ENCODE data around the gene WDR70.
"Not testable (repeated sequence)": the region's sequence is repeated elsewhere in the genome, so short reads cannot be mapped to it uniquely, and the experiment has no call there.

Gene WDR70

DNA sequence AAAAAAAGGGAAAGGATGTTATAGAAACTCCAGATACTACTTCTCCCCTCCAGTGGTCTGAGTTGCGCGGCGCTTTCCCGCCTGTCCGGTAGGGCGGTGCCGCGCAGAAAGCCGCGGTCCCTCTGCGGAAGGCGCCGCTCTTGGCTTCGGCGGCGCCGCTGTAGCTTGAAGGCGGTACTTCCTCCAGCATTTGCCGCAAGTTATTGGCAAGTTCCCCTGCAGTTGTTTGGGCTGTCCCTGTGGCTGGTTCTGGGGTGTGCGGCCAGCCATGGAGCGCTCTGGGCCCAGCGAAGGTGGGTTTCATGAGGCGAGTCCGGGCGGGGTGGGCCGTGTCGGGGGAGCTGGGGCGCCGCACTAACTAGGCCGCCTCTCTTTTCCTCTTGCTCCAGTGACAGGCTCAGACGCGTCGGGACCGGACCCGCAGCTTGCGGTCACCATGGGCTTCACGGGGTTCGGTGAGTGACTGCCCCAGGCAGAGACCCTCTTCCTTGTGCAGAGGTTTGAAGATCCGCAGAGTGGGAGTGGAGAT, at the start of gene WDR70:
WDR70 (plus strand) TSS at position 219 of the 529 bp plus-strand sequence; CDS start at position 269, 50 bp downstream.
- DNase-seq, result peak; percentile 50

DNA sequence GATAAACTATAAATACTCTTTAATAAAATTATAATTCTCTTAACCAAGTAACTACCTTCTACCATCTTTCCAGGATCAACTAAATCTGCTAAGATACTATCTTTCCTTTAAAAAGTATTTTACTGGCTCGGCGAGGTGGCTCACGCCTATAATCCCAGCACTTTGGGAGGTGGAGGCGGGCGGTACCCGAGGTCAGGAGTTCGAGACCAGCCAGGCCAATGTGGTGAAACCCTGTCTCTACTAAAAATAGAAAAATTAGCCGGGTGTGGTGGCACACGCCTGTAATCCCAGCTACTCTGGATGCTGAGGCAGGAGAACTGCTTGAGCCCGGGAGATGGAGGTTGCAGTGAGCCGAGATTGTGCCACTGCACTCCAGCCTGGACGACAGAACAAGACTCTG, 44.4 kb upstream of the WDR70 start:
- DNase-seq, result not testable (repeated sequence)

DNA sequence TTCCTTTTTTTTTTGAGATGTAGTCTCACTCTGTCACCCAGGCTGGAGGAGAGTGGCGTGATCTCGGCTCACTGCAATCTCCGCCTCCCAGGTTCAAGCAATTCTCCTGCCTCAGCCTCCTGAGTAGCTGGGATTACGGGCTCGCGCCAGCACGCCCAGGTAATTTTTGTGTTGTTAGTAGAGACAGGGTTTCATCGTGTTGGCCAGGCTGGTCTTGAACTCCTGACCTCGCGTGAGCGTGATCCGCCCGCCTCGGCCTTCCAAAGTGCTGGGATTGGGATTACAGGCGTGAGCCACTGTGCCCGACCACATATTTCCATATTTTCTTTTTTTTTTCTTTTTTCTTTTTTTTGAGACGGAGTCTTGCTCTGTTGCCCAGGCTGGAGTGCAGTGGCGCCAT, 36.4 kb upstream of the WDR70 start:
- DNase-seq, result not testable (repeated sequence)

DNA sequence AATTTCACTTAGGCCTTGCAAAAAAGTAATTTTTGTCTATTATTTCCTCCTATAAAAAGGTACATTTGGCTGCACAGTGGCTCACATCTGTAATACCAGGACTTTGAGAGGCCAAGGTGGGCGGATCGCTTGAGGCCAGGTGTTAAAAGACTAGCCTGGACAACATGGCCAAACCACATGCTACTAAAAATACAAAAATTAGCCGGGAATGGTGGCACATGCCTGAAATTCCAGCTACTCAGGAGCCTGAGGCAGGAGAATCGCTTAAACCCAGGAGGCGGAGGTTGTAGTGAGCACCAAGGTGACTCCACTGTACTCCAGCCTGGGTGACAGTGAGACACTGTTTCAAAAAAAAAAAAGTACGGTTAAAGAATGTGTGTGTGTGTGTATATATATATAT, 24.0 kb upstream of the WDR70 start:
- no peak for DNase-seq

DNA sequence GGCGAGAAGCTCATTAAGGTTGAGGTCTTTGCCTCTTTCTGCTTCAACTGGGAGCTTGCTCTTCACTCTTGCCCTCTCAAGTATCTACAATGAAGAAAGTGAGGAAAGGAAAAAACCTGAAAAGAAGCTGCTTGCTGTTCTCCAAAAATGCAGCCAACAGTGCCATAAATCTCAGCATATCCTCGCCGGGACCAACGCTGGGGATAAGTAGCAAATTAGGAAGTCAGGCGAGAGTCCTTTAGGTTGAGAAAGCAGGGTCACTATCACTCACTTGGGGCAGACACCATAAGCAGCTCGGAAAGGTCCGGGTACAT, 8.6 kb upstream of the WDR70 start:
- no peak for DNase-seq

DNA sequence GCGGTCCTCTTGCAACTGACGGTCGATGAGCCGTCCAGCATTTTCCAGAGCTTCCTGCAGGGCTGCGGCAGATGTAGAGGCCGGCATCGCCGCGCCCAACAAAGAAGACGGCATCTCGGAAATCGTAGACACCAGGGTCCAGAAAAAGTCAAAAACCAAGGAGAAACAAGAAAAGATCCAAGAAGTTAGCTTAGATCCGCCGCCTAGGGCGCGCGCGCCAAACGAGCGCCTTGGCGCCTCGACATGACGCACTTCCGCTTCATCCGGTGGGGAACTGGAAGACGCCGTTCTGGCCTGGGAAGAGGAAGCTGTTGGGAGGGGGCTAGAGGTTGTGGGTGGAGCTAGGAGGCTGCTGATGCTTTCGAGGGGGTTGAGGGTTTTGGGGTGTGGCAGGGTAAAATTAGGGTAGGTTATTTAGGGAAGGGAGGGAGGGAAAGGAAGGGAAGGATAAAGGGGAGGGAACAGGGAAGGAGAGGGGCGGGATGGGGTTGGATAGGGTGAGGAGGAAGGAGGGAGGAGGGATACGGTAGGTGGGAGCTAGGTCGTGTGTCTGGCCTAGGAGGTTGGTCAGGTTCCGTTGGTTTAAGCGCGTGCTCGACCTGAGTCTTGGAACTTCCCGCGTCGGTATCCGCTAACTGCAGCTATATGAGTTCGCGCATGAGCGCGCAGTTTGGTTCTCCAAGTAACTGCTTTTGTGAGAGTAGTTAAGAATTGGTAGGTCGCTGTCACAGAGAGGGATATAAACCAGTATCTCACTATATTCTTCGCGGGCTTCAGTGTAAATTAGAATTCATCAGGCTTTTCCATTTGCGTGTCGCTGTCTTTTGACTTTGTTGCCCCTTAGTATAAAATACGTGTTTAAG, 8.0 kb upstream of the WDR70 start, which contains the start of gene NUP155:
NUP155 (minus strand) TSS at position 243 of the 863 bp plus-strand sequence; CDS start at position 114, 129 bp downstream.
- peak; percentile 94 for DNase-seq

DNA sequence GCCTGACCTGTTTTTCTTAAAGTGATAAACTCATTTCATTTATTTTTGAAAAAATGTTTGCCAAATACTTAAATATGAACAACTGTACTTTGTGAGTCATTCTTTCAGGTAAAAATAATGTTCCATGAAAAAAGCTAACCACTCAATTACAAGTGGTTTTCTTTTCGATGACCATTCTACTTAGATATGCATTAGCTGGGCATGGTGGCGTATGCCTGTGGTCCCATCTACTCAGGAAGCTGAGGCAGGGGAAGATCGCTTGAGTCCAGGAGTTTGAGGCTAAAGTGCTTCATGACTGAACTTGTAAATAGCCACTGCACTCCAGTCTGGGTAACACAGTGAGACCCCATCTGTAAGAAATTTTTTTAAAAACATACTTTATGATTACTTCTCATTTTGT, 4.0 kb upstream of the WDR70 start:
- no peak for DNase-seq

DNA sequence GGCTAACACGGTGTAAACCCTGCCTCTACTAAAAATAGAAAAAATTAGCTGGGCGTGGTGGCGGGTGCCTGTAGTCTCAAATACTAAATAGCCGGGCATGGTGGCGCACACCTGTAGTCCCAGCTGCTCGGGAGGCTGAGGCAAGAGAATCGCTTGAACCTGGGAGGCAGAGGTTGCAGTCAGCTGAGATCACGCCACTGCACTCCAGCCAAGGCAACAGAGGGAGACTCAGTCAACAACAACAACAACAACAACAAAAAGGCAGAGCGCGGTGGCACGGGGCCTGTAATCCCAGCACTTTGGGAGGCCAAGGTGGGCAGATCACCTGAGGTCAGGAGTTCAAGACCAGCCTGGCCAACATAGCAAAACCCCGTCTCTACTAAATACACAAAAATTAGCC, 1.1 kb upstream of the WDR70 start:
- not testable (repeated sequence) for DNase-seq

DNA sequence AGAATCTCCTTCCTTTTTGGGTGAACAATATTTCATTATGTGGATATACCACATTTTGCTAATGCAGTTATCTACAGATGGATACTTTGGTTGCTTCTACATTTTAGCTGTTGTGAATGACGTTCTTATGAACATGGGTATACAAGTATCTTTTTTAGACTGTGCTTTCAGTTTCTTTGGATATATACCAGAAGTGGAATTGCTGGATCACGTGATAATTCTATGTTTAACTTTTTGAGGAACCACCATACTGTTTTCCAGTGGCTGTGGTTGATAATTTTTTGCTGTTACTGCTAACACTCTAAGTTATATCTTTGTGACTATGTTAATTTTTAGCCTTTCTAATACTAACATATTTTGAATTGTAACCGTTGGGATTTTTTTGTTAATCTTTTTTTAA, 12.5 kb downstream of the WDR70 start:
- no peak for DNase-seq

DNA sequence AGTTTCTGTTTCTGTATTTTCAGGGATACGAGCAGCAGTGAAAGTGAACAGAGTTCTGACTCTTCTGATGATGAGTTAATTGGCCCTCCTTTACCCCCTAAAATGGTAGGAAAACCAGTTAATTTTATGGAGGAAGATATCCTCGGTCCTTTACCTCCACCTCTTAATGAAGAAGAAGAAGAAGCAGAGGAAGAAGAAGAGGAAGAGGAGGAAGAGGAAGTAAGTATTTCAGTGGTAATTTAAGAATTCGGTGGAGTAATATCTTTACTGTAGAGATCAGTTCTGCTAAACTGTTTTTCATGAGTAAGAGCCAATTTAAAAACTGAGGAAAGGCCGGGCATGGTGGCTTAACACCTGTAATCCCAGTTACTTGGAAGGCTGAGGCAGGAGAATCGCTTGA, 17.2 kb downstream of the WDR70 start:
- no peak for DNase-seq

DNA sequence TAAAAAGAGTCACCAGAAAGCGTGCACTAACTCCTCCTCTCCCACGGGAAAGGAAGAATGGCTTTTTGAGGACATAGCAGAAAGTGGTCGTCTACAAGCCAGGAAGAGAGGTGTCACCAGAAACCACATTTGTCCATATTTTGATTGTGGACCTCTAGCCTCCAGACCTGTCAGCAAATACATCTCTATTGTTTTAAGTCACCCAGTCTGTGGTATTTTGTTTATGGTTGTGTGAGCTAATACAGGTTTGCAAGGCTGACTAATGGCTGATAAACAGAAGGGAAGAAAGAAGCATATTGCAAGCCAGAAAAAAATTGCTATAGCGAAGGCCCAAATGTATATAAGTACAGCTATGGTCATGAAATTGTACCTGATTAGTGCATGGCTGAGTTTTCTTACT, 21.4 kb downstream of the WDR70 start:
- no peak for DNase-seq

DNA sequence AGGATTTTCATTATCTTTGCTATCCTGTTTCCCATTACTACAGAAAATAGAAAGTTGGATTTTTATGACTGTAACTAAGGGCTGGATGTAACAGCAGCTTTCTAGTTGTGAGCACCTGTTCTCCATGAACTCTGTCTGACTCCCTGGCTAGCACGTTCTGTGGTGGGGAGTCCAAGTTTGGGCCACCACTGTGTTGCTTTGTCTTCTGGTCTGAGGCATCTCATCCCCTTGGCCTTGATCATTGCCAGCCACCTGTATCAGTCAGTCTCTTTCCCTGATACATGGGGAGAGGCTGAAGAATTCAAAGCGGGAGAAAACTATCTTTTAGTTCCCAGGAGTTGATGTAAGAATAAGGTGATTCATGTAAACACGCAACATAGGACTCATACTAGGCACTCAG, 33.4 kb downstream of the WDR70 start:
- no peak for DNase-seq

DNA sequence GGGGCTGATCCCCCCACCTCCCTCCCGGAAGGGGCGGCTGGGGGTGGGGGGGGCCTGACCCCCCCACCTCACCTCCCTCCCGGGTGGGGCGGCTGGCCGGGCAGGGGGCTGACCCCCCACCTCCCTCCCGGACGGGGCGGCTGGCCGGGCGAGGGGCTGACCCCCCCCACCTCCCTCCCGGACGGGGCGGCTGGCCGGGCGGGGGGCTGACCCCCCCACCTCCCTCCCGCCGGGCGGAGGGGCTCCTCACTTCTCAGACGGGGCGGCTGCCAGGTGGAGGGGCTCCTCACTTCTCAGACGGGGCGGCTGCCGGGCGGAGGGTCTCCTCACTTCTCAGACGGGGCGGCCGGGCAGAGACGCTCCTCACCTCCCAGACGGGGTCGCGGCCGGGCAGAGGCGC, 36.3 kb downstream of the WDR70 start:
- DNase-seq, result not testable (repeated sequence)

DNA sequence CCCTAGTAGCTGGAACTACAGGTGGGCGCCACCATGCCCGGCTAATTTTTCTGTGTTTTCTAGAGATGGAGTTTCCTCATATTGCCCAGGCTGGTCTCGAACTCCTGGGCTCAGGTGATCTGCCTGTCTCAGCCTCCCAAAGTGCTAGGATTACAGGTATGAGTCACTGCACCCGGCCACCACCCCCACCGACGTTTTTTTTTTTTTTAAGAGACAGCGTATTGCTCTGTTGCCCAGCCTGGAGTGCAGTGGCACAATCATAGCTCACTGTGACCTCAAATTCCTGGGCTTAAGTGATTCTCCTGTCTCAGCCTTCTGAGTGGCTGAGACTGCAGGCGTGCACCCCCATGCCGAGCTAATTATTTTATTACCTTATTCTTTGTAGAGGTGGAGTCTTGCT, 38.2 kb downstream of the WDR70 start:
- DNase-seq, result no peak

DNA sequence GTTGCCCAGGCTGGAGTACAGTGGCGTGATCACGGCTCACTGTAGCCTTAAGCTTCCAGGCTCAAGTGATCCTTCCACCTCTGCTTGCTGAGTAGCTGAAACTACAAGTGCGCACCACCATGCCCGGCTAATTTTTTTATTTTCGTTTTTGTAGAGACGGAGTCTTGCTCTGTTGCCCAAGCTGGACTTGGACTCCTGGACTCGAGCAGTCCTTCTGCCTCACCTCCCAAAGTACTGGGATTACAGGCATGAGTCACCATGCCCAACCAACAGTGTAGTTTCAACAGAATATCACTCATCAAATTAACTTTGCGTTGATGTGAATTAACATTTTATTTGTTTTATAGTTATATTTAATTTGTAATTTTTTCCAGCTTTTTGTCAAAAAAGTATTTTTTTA, 45.3 kb downstream of the WDR70 start:
- DNase-seq, result no peak

DNA sequence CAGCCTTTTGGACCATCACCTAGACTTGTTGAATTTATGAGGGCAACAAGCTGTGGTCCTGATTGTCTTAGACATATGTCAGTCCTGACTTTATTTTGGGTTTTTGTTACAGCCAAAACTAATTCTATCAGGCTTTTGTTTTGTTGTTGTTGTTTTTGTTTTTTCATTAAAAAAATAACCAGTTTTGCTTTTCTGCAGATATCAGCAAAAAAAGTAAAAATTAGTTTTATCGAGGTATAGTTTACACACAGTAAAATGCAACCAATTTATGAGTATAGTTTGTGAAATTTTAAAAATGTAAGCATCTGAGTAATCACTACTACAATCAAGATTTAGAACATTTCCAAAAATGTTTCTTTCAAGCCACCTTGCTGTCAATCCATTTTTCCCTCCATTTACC, 48.9 kb downstream of the WDR70 start:
- no peak for DNase-seq

DNA sequence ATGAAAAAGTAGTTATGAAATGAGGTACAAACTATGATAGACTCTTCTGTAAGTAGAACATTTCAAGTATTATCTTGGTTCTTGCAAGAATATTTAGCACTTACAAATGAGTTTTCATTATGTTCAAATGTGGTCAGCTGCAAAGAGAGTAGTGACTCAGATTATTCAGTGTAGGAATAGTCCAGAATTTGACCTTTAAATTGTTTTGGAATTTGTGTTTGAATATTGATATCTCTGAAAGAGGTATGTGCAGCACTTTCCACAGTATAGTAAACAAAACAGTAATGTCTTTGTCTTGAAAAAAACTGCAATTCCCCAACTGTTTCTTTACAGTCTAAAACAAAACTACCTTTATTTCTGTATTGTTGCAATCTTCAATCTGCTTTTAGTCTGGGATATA, 56.1 kb downstream of the WDR70 start:
- DNase-seq, result no peak

DNA sequence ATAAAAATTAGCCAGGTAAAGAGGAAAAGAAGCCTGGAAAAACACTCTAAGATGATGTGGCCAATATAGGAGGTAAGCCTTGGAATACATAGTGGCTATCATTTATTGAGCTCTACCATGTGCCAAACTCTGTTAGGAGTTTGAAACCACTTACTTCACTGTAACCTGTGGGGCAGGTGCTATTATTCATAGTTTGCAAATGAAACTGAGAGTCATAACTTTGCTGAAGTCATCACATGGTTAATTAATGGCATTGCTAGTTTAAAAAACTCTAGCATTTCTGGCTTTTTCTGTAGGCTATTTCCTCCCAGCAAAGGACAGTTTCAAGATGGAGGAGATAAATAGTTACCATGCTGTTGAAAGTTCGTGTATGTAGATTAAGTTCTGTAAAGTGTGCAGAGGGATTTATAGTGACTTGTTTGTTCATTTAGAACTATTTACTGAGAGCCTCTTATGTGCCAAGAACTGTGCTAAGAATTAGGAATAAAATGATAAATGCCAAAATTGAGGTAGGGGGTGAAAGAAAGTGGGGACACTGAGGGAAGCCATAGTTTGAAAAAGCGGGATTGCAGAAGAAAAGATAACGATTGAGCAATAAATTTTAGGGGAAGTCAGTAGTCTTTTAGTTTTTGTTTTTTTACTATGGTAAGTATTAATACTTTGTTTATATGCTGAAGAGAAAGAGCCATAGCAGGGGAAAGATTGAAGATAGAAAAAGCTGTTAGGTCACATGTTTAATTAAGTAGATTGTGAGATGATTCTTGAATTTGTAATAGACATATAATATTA, 57.2 kb downstream of the WDR70 start:
- DNase-seq, result no peak

DNA sequence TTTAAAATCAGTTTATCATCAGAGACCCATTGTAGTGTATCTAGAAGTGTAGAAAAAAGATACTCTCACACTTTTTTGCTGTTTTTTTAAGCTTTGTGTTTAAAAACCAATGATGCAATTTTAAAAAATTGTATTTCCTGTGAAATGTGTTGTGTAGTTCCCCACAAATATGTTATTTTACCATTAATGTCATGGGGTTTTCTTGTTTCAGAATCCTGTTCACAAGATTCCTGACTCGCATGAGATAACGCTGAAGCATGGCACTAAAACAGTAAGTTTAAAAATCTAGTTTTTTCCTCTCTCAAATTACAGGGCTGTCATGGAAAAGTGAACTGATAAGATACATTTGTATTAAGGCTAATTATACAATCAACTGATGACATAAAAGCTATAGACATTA, 58.6 kb downstream of the WDR70 start:
- no peak for DNase-seq

DNA sequence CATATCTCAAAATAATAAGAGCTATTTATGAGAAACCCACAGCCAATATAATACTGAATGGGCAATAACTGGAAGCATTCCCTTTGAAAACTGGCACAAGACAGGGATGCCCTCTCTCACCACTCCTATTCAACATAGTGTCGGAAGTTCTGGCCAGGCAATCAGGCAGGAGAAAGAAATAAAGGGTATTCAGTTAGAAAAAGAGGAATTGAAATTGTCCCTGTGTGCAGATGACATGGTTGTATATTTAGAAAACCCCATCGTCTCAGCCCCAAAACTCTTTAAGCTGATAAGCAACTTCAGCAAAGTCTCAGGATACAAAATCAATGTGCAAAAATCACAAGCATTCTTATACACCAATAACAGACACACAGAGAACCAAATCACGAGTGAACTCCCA, 66.7 kb downstream of the WDR70 start:
- not testable (repeated sequence) for DNase-seq

DNA sequence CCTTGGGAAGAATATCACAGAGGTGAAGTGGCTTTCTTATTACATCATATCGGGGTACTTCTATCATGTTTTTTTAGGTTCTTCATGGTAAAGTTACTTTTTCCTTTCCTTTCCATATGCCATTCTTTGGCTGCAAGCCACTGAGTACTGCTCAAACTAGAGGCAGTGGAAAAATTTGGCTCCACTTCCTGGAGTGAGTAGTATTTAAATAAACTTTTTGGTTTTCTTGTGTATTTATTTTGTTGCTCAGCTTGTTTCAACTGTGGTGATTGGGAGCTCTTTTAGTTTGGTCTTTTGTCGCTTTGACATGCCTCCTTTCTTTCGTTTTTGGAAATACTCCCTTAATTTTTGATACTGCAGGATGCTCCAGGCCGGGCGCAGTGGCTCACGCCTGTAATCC, 69.8 kb downstream of the WDR70 start:
- no peak for DNase-seq

DNA sequence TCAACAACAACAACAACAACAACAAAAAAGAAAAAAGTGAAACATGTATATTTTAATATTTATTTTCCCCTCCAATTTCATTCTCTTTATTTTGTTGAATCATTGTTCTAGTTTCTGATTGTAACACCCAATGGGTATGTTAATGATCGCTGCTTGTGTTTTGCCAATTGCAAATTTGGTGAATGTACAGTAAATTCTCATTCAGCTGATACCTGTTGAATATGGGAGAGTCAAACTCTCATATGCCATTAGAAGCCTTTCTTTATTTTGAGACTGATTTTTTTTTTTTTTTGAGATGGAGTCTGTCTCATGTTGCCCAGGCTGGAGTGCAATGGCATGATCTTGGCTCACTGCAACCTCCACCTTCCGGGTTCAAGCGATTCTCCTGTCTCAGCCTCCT, 72.9 kb downstream of the WDR70 start:
- not testable (repeated sequence) for DNase-seq

DNA sequence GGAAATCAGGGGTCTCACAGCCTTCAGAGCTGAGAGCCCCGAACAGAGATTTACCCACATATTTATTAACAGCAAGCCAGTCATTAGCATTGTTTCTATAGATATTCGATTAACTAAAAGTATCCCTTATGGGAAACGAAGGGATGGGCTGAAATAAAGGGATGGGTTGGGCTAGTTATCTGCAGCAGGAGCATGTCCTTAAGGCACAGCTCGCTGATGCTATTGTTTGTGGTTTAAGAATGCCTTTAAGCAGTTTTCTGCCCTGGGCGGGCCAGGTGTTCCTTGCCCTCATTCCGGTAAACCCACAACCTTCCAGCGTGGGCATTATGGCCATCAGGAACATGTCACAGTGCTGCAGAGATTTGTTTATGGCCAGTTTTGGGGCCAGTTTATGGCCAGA, 74.1 kb downstream of the WDR70 start:
- not testable (repeated sequence) for DNase-seq

All from DMS79 (cell line).